LNCaP clone FGC (cell line): ENCODE measurements around the gene CXCL13.

Experiments
- DNase-seq: peaks from one replicate; pipeline ENCODE4 v3.0.0-alpha.2; 2011; ENCODE audit warnings: low read depth
- H3K4me3 ChIP-seq: 2 replicates; pipeline ENCODE4 v1.5.1; 2011; ENCODE audit warnings: mild to moderate bottlenecking, low read depth, low read length, control low read depth
- CTCF ChIP-seq: IDR thresholded peaks from 2 replicates; pipeline ENCODE4 v1.5.1; 2012; ENCODE audit warnings: mild to moderate bottlenecking; ENCODE audit not compliant: control insufficient read depth, insufficient read depth; ENCODE audit errors: extremely low read depth

Gene CXCL13

GRCh38 chr4:77591532-77591931 is 14.1 kb upstream of the CXCL13 start:
- no peak overlapping the region for H3K4me3 ChIP-seq
- TF ChIP-seq CTCF = no peak
- no peak for DNase-seq

- DNase-seq = no peak
- H3K4me3 ChIP-seq = no peak overlapping the region
- no peak for TF ChIP-seq CTCF
Observed at GRCh38 chr4:77593101-77593500, 12.5 kb upstream of the CXCL13 start.

GRCh38 chr4:77593993-77594392 is 11.6 kb upstream of the CXCL13 start:
- DNase-seq = no peak
- TF ChIP-seq CTCF = no peak
- H3K4me3 ChIP-seq = no peak overlapping the region

GRCh38 chr4:77595364-77595973 is 10.2 kb upstream of the CXCL13 start:
- no peak for DNase-seq
- no peak for TF ChIP-seq CTCF
- H3K4me3 ChIP-seq = no peak overlapping the region

- no peak overlapping the region for H3K4me3 ChIP-seq
- no peak for DNase-seq
- TF ChIP-seq CTCF = peak; percentile 48
Observed at GRCh38 chr4:77599378-77599777, 6.2 kb upstream of the CXCL13 start.

- H3K4me3 ChIP-seq = no peak overlapping the region
- DNase-seq = no peak
- TF ChIP-seq CTCF = peak; percentile 89
Observed at GRCh38 chr4:77600521-77601451, 4.8 kb upstream of the CXCL13 start.
